Activated T-cell treated with anti-CD3 and anti-CD28 coated beads, Interleukin-2, amount 50 U/mL, for 24 hours (primary cell): ENCODE data around the gene PPIL1.

Experiments
- DNase-seq: peaks from one replicate; pipeline ENCODE4 v3.0.0-alpha.2; 2020
- H3K27ac Mint-ChIP-seq: 2 replicates; pipeline ENCODE4 v1.8.0; 2020; ENCODE audit warnings: mild to moderate bottlenecking, mixed read lengths
- H3K27me3 Mint-ChIP-seq: 2 replicates; pipeline ENCODE4 v1.8.0; 2020; ENCODE audit warnings: mixed read lengths
- H3K36me3 Mint-ChIP-seq: 2 replicates; pipeline ENCODE4 v1.8.0; 2020; ENCODE audit warnings: low read depth, mixed read lengths
- H3K4me1 Mint-ChIP-seq: 2 replicates; pipeline ENCODE4 v1.8.0; 2020; ENCODE audit warnings: low read depth, mixed read lengths
- H3K4me3 Mint-ChIP-seq: 2 replicates; pipeline ENCODE4 v1.8.0; 2020; ENCODE audit warnings: mild to moderate bottlenecking, moderate library complexity, mixed read lengths
- H3K9me3 Mint-ChIP-seq: 2 replicates; pipeline ENCODE4 v1.8.0; 2020; ENCODE audit warnings: mixed read lengths

PPIL1 gene

DNA sequence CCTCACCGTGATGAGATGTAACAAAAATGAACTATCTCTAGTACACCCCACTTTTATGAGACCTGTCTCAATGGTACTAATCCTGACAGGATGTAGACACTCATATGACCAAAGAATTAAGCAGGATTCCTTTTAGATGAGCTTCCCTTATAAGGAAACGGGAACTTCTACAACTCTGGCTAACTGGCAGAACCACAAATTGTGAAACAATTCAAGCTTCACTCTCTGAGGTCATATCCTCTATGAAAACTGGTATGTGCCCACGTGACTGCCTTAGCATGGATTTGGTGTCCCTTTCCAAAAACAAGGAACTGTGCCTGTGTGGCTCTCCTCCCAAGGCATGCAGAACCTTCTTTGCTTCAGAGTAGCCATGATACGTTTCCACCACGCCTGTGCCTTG lies 21.3 kb downstream of the PPIL1 start:
- Mint-ChIP-seq H3K9me3 (no peaks in the 10 kb centered on the region), H3K27ac (peak overlapping the region; percentile 17), H3K4me1 (peaks cover 5% of the 10 kb centered on the region), H3K4me3 (no peak overlapping the region), H3K36me3 (peaks cover 85% of the 10 kb centered on the region), H3K27me3 (no peaks in the 10 kb centered on the region)
- DNase-seq: no peak

DNA sequence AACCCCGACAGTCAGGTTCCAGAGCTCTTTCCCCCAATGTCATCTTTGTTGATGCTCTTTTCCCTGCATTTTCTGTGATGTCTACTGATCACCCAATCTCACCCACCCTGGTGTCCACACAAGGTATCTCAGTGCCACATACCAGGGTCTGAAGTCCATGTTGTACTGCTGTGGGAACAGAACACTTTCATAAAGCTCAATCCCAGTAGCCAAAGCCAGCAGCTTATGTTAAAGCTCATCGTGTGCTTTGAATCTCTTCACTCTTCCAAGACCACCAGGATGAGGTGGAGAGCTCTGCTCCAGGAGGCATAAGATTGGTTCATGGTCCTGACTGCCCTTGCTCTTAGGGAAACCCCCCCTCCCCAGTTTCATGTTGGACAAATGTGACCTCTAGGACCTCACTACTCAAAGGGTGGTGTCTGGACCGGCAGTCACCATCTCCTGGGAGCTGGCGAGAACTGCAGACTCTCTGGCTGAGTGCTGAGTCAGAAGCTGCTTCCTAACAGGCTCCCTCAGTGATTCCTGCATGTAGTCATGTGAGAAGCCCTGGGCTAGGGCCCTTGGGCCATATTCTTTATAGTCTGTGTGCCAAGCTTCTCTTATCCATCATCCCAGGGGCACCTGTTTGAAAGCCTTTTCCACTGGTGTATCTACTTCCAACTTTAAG lies 22.0 kb downstream of the PPIL1 start:
- Mint-ChIP-seq H3K4me3 (no peak overlapping the region), H3K36me3 (peaks cover 81% of the 10 kb centered on the region), H3K27ac (no peak overlapping the region), H3K9me3 (no peaks in the 10 kb centered on the region), H3K27me3 (no peaks in the 10 kb centered on the region), H3K4me1 (peaks cover 5% of the 10 kb centered on the region)
- DNase-seq: no peak

DNA sequence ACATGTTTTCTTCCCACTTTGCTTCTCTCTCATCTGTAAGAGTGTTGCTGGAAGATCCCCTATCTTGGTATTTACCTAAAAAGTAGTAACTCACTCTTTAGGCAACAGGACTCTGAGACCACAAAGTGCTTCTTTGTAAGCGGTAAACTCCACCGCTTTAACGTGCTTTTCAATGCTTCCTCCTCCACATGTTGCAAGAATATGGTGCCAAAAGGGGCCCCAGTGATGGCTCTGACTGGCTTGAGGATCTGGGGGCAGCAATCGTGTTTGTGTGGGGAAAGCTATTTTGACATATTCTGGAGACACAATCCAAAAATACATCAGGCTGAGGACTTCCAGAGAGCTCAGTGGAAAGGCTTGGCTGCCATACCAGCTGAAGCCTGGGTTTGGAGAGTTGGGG lies 23.0 kb downstream of the PPIL1 start:
- H3K27me3 Mint-ChIP-seq: no peaks in the 10 kb centered on the region
- DNase-seq: no peak
- no peak overlapping the region for H3K27ac Mint-ChIP-seq
- H3K4me1 Mint-ChIP-seq: peaks cover 5% of the 10 kb centered on the region
- H3K36me3 Mint-ChIP-seq: peaks cover 73% of the 10 kb centered on the region
- no peak overlapping the region for H3K4me3 Mint-ChIP-seq
- H3K9me3 Mint-ChIP-seq: no peaks in the 10 kb centered on the region

DNA sequence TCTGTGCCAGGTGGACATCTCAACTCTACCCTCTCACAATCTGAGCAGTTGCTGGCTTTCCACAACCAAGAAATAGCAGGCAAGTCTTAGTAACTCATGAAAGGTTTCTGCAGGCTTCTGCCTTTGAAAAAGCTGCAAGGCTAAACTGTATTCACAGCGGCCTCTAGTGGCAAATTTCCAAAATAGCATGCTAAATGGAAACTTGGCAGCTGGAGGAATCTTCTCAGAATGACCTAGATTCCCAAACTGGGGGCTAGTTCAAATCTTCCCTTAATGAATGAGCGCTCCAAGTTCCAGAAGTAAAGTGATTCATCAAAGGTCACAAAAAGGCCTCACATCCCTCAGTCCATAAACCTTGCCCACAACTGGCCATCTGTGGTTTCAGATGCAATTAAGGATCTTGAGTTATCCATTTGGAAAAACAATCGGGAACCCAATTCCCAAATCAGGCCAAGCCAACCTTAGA lies 23.4 kb downstream of the PPIL1 start:
- no peaks in the 10 kb centered on the region for H3K9me3 Mint-ChIP-seq
- no peak for DNase-seq
- H3K27me3 Mint-ChIP-seq: no peaks in the 10 kb centered on the region
- H3K4me1 Mint-ChIP-seq: peaks cover 5% of the 10 kb centered on the region
- no peak overlapping the region for H3K27ac Mint-ChIP-seq
- peaks cover 68% of the 10 kb centered on the region for H3K36me3 Mint-ChIP-seq
- no peak overlapping the region for H3K4me3 Mint-ChIP-seq

DNA sequence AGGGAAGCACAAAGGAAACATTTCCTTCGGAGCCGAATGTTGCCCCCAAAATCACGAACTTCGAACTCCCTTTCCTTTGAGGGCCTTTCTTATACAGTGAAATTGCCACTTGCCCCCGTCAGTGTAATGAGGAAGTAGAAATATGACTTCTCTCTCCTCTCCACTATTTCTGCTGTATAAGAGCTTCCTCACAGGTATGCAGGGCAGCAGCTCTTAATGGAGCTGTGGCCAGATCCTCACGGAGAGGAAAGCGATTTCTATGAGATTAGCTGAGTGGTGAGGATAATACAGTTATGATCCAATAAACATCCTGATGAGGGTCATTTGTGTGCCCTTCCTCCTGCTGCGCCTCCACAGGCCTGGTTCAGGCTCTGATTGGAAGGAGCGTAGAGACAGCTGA lies 24.6 kb downstream of the PPIL1 start:
- H3K4me3 Mint-ChIP-seq: no peak overlapping the region
- no peaks in the 10 kb centered on the region for H3K9me3 Mint-ChIP-seq
- H3K36me3 Mint-ChIP-seq: peaks cover 57% of the 10 kb centered on the region
- no peaks in the 10 kb centered on the region for H3K27me3 Mint-ChIP-seq
- peaks cover 5% of the 10 kb centered on the region for H3K4me1 Mint-ChIP-seq
- no peak overlapping the region for H3K27ac Mint-ChIP-seq
- DNase-seq: no peak

DNA sequence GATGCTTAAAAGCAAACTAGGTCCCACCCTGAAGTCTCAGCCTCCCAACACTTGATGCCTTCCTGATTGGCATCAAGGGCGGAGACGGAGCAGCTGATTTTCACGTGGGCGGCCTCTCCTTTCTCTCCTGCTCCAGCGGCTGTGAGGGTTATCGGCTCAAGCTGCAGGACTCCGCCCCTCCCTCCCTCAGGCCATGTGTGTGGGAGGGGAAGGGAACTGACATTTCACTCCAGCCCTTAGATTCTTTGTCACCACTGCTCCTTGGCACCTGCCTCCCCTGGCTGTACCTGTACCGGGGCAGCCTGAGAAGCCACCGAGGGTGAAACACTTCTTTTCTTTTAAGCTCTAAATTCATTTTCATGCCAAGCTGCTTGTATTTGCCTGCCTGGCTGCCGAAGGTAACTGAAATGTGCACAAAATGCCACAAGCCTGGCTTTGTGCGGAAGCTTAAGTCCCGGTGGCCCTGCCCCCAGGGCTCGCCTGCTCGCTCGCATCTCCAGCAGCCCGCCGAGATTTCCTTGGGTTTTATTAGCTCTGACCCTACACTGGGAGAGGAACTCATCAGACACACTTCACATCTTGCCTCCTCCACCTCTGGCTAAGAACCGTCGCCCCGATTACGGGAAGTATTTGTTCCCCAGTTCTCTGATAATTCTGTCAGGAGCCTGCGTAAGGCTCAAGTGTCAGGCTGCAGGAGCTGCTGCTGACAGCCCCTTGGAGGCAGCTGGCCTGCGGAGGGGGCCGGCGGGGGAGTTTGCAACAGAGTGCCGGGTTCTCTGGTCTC lies 25.8 kb downstream of the PPIL1 start:
- Mint-ChIP-seq H3K27me3 (no peaks in the 10 kb centered on the region), H3K27ac (no peak overlapping the region), H3K4me3 (no peak overlapping the region), H3K36me3 (peaks cover 45% of the 10 kb centered on the region), H3K4me1 (peaks cover 5% of the 10 kb centered on the region), H3K9me3 (no peaks in the 10 kb centered on the region)
- no peak for DNase-seq

DNA sequence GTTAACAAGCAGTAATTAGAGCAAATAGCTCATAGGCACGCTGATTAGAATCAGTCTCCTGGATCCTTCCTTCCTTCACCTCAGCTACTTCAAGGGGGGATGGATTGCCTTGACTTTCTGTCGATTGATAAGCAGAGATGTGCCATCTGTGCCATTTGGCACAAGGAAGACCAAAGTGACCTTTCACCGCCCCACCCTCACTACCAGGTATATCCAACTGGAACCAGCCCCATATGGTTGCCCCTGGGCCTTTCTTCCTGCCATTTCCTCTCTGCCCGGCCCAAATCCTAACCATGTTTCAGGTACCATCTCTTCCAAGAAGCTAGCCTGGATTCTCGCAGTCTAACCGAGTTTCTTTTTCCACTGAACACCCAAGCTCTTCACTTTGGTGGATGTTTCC lies 26.6 kb downstream of the PPIL1 start:
- no peaks in the 10 kb centered on the region for H3K27me3 Mint-ChIP-seq
- H3K36me3 Mint-ChIP-seq: peaks cover 36% of the 10 kb centered on the region
- H3K27ac Mint-ChIP-seq: no peak overlapping the region
- H3K9me3 Mint-ChIP-seq: no peaks in the 10 kb centered on the region
- no peak for DNase-seq
- no peak overlapping the region for H3K4me3 Mint-ChIP-seq
- H3K4me1 Mint-ChIP-seq: peaks cover 5% of the 10 kb centered on the region

DNA sequence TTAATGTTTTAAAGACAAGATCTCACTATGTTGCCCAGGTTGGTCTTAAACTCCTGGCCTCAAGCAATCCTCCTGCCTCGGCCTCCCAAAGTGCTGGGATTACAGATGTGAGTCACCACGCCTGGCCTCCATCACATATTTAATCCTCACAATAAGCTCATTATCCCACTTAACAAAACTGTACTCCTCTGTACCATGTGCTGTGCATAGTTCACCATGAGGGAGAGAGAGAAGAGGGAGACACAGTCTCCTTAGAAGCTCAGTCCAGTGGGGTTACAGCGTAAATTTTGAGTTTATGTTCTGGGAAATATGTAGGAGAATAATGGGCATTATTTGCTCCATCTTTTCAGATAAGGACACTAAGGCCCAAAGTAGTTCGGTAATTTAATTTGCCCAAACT lies 27.5 kb downstream of the PPIL1 start:
- peaks cover 5% of the 10 kb centered on the region for H3K4me1 Mint-ChIP-seq
- H3K9me3 Mint-ChIP-seq: no peaks in the 10 kb centered on the region
- no peaks in the 10 kb centered on the region for H3K27me3 Mint-ChIP-seq
- no peak for DNase-seq
- peaks cover 28% of the 10 kb centered on the region for H3K36me3 Mint-ChIP-seq
- no peak overlapping the region for H3K4me3 Mint-ChIP-seq
- no peak overlapping the region for H3K27ac Mint-ChIP-seq

DNA sequence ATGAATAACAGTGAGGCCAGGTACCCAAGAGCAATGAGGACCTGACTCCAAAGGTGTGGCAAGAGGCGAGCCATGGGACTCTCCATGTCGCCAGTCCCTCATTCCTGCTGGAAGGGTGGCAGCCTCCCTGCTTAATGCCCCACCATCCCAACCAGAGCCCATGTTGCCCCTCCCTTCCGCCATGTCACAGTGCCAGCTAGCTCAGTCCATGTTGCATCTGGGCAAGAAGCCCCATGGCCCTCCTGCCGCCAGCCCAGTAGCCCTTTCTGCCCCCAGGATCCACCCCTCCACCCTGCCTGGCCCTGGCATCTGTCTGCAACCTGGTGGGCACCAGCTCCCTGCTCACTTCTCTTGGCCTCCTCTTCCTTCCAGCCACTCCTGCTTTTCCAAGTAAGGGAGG lies 29.4 kb downstream of the PPIL1 start:
- H3K4me1 Mint-ChIP-seq: peaks cover 11% of the 10 kb centered on the region
- H3K4me3 Mint-ChIP-seq: no peak overlapping the region
- H3K27ac Mint-ChIP-seq: no peak overlapping the region
- H3K36me3 Mint-ChIP-seq: peaks cover 9% of the 10 kb centered on the region
- H3K9me3 Mint-ChIP-seq: no peaks in the 10 kb centered on the region
- no peak for DNase-seq
- H3K27me3 Mint-ChIP-seq: peaks cover 9% of the 10 kb centered on the region

DNA sequence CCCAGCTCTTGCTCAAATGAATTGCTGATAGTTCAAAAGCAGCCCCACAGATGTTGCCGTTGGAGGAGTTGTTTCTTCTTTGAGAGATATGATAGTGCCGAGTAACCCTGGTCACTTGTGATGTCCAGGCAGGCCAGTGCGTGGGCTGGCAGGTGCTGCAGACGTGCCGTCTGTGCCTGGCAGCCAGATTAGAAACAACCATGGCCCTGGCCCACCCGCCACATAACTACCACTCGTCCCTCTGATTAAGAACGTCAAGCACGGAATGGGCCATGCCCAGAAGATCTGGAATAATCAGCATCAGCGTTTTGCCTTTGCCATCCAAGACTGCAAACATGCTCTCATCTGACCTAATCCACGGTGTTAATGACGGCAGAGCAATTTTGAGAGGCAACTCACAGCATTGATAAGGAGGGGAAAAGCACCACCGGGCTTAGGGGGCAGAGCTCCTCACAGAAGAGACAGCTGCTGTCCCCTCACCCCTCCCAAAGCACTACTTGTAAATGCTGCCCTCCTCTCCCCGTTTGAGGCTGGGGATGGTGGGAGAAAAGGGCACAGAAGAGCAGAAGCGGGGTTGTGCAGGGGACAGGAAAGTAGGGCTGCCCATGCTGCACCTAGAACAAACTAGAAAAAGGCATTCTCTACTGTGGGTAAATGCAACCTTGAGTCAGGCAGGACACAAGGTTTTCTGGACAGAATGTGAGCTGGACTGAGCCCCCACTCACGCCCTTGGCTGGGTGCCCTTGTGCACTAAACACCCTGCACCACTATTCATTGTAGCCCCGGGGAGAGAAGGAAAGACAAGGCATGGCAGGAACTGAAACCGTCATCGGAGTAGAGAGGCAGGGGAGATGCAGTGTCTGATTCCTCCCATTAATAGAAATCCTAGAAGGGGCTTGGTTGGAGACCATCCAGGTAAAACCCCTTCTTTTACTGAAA lies 30.1 kb downstream of the PPIL1 start:
- H3K9me3 Mint-ChIP-seq: no peaks in the 10 kb centered on the region
- DNase-seq: no peak
- H3K27ac Mint-ChIP-seq: no peak overlapping the region
- no peak overlapping the region for H3K4me3 Mint-ChIP-seq
- peaks cover 14% of the 10 kb centered on the region for H3K4me1 Mint-ChIP-seq
- H3K36me3 Mint-ChIP-seq: peaks cover 1% of the 10 kb centered on the region
- peaks cover 13% of the 10 kb centered on the region for H3K27me3 Mint-ChIP-seq

DNA sequence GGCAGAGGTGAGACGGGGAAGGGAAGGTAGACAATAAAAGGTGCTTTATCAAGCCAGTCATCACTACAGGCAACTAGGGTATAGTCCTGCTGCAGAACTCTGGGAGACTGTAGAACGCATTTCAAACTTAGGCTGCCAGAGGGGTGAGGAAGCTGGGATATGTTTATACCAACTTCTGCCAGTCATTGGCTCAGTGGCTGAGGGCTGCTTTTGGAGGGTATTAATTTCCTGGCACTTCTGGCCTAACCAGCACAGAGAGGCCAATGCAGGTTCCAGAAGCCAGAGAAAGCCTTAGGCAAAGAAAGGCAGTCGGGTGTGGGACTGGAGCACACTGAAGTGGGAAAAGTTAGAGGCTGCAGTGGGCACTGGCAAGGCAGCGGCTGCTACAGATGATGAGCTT lies 31.4 kb downstream of the PPIL1 start:
- no peaks in the 10 kb centered on the region for H3K36me3 Mint-ChIP-seq
- H3K4me3 Mint-ChIP-seq: no peak overlapping the region
- peak overlapping the region; percentile 52 for H3K27ac Mint-ChIP-seq
- DNase-seq: no peak
- H3K9me3 Mint-ChIP-seq: no peaks in the 10 kb centered on the region
- H3K4me1 Mint-ChIP-seq: peaks cover 13% of the 10 kb centered on the region
- peaks cover 27% of the 10 kb centered on the region for H3K27me3 Mint-ChIP-seq

DNA sequence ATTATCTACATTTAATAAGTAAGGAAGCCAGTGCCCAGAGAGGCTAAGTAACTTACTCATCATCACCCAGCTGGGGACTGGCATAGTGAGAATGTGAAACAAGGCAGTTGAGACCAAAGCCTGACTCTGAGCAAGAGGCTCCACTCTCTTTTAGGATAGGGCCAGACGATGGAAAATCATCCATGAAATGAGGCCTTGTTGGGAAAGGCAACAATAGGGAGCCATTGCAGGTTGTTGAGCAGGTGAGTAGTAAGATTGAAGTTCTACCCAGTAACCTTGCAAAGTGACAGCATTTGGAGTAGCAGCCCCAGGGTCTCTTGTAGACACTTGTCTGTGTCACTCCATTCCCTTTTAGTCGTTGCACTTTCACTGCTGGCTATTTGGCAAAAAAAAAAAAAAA lies 32.8 kb downstream of the PPIL1 start:
- DNase-seq: no peak
- no peak overlapping the region for H3K27ac Mint-ChIP-seq

DNA sequence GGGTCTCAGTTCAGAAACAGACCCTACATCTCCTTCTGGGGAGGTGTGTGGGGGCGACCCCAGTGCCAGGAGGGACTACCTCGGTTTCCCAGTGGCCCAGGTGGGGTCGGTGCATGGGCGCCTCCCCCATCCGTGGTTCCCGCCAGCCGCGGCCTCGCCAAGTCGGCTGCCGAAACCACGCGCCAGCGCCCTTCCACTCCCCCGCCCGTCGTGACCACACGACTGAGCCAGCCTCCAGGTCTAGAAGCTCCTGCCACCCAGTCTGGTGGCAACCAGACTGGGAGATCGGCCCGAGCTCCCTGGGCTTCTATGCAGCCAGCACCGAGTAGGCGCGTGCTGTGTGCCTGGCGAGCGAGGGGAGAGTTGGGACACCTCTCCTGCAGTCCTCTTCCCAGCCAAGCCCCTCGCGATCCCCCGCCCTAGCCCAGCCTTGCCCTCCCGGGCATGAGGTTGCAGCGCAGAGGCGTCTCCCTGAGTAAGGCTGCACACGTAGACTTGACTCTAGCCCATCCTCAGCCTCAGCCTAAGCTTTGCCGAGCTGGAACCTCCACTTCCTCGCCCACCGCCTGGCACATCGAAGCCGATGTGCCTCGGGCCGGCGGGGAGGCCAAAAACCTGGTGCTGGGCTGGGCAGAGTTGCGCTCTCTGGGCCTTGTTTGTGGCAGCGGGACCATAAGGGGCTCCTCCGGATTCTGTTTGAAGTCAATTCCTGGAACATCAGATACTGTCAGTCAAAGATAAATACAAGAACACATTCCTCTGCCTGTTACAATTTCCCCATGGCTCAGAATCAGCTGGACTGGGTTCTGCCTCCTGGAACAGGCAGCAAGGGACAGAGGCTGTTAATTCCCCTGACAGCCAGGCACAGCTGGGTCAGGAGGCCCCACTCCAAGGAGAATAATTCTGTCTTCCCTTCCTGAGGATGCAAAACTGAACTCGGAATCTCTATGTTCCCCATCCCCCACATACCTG lies 33.9 kb downstream of the PPIL1 start:
- peaks cover 37% of the 10 kb centered on the region for H3K27me3 Mint-ChIP-seq
- no peaks in the 10 kb centered on the region for H3K9me3 Mint-ChIP-seq
- H3K4me3 Mint-ChIP-seq: peak overlapping the region; percentile 72
- no peaks in the 10 kb centered on the region for H3K36me3 Mint-ChIP-seq
- peaks cover 13% of the 10 kb centered on the region for H3K4me1 Mint-ChIP-seq
- DNase-seq: peak; percentile 51
- no peak overlapping the region for H3K27ac Mint-ChIP-seq

More for the DNA sequence above, 32.8 kb downstream of the PPIL1 start:
- H3K4me1 Mint-ChIP-seq: peaks cover 13% of the 10 kb centered on the region
- no peak overlapping the region for H3K4me3 Mint-ChIP-seq
- H3K36me3 Mint-ChIP-seq: no peaks in the 10 kb centered on the region
- no peaks in the 10 kb centered on the region for H3K9me3 Mint-ChIP-seq
- H3K27me3 Mint-ChIP-seq: peaks cover 37% of the 10 kb centered on the region
